ENCODE measurements around the gene RBBP4.
"Not testable (repeated sequence)": the region's sequence is repeated elsewhere in the genome, so short reads cannot be mapped to it uniquely, and the experiment has no call there.

RBBP4 gene

GRCh38 chr1:32650752-32651460 is at the start of gene RBBP4:
Gene RBBP4, plus strand, starts transcription at chr1:32651208. Its CDS starts 99 bp downstream, at chr1:32651307.
- DNase-seq (ENCODE audit: low spot score), result peak; percentile 96

- no peak for DNase-seq (ENCODE audit: low spot score)
Observed at GRCh38 chr1:32605711-32606424, 45.1 kb upstream of the RBBP4 start.

- no peak for DNase-seq (ENCODE audit: low spot score)
Observed at GRCh38 chr1:32606565-32607371, 44.2 kb upstream of the RBBP4 start.

- no peak for DNase-seq (ENCODE audit: low spot score)
Observed at GRCh38 chr1:32609180-32609579, 41.8 kb upstream of the RBBP4 start.

DNA sequence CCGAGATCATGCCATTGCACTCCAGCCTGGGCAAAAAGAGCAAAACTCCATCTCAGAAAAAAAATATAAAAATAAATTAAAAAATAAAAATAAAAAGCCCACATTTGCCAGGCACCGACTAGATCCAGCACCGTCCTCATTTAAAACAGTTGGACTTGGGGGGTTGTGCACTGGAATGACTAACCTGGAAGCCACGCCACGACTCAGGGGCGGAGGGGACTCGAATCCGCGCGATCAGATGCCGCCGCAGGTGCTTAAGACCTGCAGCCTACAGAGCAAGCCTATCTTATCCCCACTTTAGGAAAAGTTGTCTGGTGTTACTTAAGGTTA is 39.2 kb upstream of the RBBP4 start:
- DNase-seq (ENCODE audit: low spot score), result no peak

GRCh38 chr1:32612189-32612881 is 38.7 kb upstream of the RBBP4 start:
- DNase-seq (ENCODE audit: low spot score), result peak; percentile 37

DNA sequence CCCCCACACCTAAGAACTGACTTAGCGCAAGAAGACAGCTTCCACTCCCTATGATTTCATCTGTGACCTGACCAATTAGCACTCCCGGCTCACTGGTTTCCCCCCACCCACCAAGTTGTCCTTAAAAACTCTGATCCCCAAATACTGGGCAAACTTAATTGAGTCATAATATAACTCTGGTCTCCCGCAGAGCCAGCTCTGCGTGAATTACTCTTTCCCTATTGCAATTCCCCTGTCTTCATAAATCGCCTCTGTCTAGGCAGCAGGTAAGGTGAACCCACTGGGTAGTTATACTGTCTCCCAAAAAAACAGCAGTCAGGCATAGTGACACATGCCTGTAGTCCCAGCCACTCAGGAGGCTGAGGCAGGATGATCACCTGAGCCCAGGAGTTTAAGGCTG is 37.5 kb upstream of the RBBP4 start:
- no peak for DNase-seq (ENCODE audit: low spot score)

DNA sequence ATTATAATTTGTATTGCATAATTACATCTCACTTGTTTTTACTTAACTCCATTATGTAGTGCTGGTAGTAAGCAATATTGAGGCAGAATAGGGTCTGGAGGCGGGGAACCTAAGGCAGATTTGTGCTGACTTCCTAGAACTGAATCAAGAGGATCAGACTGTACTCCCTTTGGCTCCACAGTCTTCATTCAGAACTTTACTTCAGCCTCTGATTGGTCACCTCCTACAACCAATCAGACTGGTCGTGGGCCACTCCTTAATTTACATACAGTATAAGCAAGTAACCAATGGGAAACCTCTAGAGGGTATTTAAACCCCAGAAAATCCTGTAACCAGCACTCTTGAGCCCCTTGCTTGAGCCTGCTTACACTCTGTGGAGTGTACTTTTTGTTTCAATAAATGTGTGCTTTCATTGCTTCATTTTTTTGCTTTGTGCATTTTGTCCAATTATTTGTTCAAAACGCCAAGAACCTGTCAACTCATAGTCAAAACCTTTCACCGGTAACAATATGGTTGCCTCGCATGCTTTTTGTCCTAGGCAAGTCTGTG is 32.3 kb upstream of the RBBP4 start:
- no peak for DNase-seq (ENCODE audit: low spot score)

- DNase-seq (ENCODE audit: low spot score), result no peak
Observed at GRCh38 chr1:32619701-32620485, 31.1 kb upstream of the RBBP4 start.

GRCh38 chr1:32622205-32622604 is 28.8 kb upstream of the RBBP4 start:
- no peak for DNase-seq (ENCODE audit: low spot score)

DNA sequence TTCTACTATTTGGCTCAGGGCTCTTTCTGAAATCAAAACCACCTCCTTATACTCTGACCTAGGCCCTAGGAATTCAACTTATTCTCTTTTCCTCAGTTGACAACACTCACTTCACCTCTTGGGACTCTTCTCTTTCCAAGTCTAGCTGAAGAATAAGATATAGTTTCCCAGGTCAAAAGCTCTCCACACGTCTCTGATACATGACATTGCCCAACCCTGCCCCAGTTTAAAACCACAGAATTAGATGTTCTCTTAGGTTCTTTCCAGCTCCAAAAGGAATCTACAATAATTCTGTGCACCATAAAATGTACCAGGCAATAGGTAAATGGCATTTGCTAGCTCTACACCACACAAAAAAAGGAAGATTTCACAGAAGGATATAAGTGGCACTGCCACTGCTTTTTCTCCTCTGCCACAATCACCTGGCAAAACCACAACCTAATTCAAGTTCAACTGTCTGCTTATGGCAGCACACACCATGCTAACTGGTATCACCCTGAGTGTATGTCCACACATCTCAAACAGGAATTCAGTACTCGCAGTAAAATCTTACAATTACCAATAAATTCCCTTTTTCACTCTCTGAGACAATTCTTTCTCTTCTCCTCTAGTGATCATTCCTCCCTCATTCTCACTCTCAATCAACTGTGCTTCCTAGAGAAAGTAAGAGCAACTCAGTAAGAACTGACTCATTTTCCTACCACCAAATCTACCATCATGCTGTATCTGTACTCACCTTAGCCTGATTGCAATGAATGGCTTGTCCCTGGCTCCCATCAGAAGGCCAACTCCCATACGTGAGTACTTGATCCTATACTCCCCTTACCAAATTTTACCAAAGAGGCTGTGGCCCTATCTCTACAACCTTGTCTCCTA is 28.0 kb upstream of the RBBP4 start:
- DNase-seq (ENCODE audit: low spot score), result no peak

- no peak for DNase-seq (ENCODE audit: low spot score)
Observed at GRCh38 chr1:32623775-32624174, 27.2 kb upstream of the RBBP4 start.

DNA sequence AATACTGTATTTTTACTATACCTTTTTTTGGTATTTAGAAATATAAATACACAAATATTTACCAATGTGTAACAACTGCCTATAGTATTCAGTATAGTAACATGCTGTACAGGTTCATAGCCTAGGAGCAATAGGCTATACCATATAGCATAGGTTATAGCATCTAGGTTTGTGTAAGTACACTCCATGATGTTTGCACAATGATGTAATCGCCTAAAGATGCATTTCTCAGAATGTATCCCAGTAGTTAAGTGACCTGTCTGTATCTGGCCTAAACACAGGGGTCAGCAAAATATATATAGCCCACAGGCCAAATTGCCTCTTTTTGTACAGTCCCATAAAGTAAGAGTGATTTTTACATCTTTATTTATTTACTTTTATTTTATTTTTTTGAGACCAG is 24.8 kb upstream of the RBBP4 start:
- DNase-seq (ENCODE audit: low spot score), result no peak

- no peak for DNase-seq (ENCODE audit: low spot score)
Observed at GRCh38 chr1:32627596-32628162, 23.3 kb upstream of the RBBP4 start.

DNA sequence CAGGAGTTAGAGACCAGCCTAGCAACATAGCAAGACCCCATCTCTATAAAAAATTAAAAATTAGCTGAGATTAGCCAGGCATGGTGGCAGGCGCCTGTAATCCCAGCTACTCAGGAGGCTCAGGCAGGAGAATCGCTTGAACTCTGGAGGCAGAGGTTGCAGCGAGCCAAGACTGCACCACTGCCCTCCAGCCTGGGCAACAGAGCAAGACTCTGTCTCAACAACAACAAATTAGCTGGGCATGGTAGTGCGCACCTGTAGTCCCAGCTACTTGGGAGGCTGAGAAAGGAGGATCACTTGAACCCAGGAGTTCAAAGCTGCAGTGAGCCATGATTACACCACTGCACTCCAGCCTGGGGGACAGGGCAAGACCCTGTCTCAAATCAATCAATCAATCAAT is 20.8 kb upstream of the RBBP4 start:
- DNase-seq (ENCODE audit: low spot score), result not testable (repeated sequence)

DNA sequence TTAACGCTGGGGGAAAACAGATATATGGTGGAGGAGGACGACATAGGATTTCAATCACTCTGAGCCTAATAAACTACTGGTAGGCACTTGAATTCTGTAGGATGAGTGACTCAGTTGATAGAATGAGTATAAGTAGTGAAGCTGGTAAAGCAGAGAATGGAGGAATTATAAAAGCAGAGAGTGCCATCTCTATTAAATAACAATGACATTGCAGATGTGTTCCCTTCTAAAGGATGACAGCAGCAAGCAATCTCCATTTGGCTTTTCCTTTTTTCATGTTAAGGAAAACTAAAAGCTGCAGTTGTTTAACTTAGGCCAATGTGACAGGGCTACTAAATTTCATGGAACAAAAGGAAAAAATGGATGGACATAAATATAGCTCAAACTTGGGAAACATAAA is 18.2 kb upstream of the RBBP4 start:
- no peak for DNase-seq (ENCODE audit: low spot score)

DNA sequence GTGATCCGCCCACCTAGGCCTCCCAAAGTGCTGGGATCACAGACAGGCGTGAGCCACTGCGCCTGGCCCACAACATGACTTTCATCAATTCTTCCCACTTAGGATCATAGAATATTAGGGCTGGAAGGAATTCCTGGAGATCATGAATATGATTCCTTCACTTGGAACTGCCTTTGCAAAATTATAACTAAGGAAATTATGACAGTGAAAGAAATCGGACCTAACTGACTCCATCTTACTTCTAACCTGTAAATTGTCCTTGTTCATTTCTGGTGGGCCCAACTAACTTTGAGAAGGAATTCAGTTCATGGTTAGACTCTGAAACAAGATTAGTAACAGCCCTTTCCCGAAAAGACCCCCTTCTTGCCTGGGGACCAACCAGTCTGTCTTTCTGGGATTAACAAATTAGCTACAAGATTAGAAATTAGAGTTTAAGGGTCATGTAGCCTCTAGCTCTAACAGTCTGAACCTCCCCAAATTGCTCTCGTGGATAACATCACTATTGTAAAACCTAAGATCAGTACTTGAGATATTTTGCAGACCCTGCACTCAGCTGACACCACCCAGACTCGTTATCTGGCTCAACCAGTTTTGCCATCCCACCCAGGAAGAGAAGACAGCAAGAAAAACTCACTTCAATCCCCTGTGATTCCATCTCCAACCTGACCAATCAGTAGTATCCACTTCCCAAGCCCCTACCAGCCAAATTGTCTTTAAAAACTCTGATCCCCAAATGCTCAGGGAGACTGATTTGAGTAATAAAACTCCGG is 15.3 kb upstream of the RBBP4 start:
- no peak for DNase-seq (ENCODE audit: low spot score)

DNA sequence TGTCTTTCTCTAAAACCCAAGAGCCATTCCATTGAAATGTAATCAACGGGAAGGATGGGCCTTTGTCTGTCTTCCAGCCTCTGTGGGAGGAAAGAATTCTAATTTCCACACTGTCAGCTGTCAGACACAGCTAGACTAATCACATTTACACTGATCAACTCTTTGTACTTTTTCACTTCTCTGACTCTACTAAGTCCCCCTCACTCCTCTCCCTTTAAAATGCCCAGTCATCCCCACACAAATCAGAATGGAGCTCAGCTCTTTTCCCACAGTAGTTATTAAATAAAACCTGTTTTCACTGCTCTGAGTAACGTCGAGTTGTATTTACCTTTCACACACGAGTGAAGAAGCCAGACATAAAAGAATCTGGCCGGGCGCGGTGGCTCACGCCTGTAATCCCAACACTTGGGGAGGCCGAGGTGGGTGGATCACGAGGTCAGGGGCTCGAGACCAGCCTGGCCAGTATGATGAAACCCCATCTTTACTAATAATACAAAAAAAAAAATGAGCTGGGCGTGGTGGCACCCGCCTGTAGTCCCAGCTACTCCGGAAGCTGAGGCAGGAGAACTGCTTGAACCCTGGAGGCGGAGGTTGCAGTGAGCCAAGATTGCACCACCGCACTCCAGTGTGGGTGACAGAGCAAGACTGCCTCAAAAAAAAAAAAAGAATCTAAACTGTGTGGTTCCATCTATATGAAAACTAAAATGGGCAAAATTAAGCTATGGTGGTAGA is 13.9 kb upstream of the RBBP4 start:
- no peak for DNase-seq (ENCODE audit: low spot score)

Data from hematopoietic multipotent progenitor cell treated with erythropoietin and hydrocortisone succinate and interleukin-3 and kit ligand, for 17 days (in vitro differentiated cells).